Tibial artery (tissue), 4 donors: ENCODE measurements around the gene GALNT13.

Experiments used
- DNase-seq, 2 donors: peaks; one replicate each; pipeline ENCODE4 v3.0.0-alpha.2; 2019
- H3K27ac ChIP-seq, 2 donors: fragments of 200-600 bp; sonication (generic) in 1 of 2; 1 replicate in 1 of 2; 2 replicates in 1 of 2; pipeline ENCODE4 v1.5.1; 2018 to 2019; ENCODE audit warnings: mild to moderate bottlenecking in 1 of 2
- H3K27me3 ChIP-seq, 2 donors: fragments of 200-600 bp; sonication (generic) in 1 of 2; one replicate each; pipeline versions ENCODE4 v1.5.1 to v1.6.0; 2016 to 2019
- H3K36me3 ChIP-seq, 3 donors: fragments of 200-600 bp; sonication (generic) in 2 of 3; one replicate each; pipeline ENCODE4 v1.5.1; 2016 to 2019; ENCODE audit warnings: mild to moderate bottlenecking in 2 of 3
- H3K4me1 ChIP-seq, 4 donors: fragments of 200-600 bp; sonication (generic) in 2 of 4; 1 replicate in 3 of 4; 2 replicates in 1 of 4; pipeline ENCODE4 v1.5.1; 2016 to 2019
- H3K4me3 ChIP-seq, 2 donors: fragments of 200-600 bp; sonication (generic) in 1 of 2; 1 replicate in 1 of 2; 2 replicates in 1 of 2; pipeline ENCODE4 v1.5.1; 2018 to 2019; ENCODE audit warnings: mild to moderate bottlenecking in 2 of 2
- H3K9me3 ChIP-seq, 3 donors: fragments of 200-600 bp; sonication (generic) in 1 of 3; one replicate each; pipeline ENCODE4 v1.5.1; 2016 to 2019
- CTCF ChIP-seq, 2 experiments: fragments of 200-600 bp in 1 of 2; fragments of 450-650 bp in 1 of 2; IDR thresholded peaks; one replicate each; pipeline ENCODE4 v1.5.1; 2017 to 2019; ENCODE audit warnings: antibody characterized with exemption in 2 of 2, mild to moderate bottlenecking in 1 of 2, moderate library complexity in 1 of 2
- intact Hi-C: fragments of 100-400 bp; cut with DNase I; formaldehyde crosslinking; loops from one replicate; pipeline ENCODE4 v1.15.0; 2023; ENCODE audit warnings: low total_unique reads

GALNT13 gene

GRCh38 chr2:154259030-154259429 lies 387.3 kb downstream of the GALNT13 start:
- no peaks in the 10 kb centered on the region for H3K4me1 ChIP-seq
- no peak overlapping the region for H3K4me3 ChIP-seq
- no peaks in the 10 kb centered on the region for H3K9me3 ChIP-seq
- TF ChIP-seq CTCF (IDR thresholded peaks at IDR 0.05), result no peak
- H3K36me3 ChIP-seq, result no peaks in the 10 kb centered on the region
- no peaks in the 10 kb centered on the region for H3K27me3 ChIP-seq
- H3K27ac ChIP-seq, result no peak overlapping the region
- intact Hi-C loops, result no loop called here
- no peak for DNase-seq

GRCh38 chr2:154261473-154262027 lies 389.8 kb downstream of the GALNT13 start:
- intact Hi-C loops, result no loop called here
- H3K36me3 ChIP-seq, result no peaks in the 10 kb centered on the region

GRCh38 chr2:154263206-154263605 lies 391.5 kb downstream of the GALNT13 start:
- H3K36me3 ChIP-seq, result no peaks in the 10 kb centered on the region
- intact Hi-C loops, result no loop called here
- no peak for TF ChIP-seq CTCF (IDR thresholded peaks at IDR 0.05)
- no peaks in the 10 kb centered on the region for H3K4me1 ChIP-seq
- no peak overlapping the region for H3K4me3 ChIP-seq
- H3K9me3 ChIP-seq, result no peaks in the 10 kb centered on the region
- no peak overlapping the region for H3K27ac ChIP-seq
- no peak for DNase-seq
- no peaks in the 10 kb centered on the region for H3K27me3 ChIP-seq

More at GRCh38 chr2:154261473-154262027, 389.8 kb downstream of the GALNT13 start:
- no peak for TF ChIP-seq CTCF (IDR thresholded peaks at IDR 0.05)
- H3K27me3 ChIP-seq, result no peaks in the 10 kb centered on the region
- no peak for DNase-seq
- no peak overlapping the region for H3K27ac ChIP-seq
- H3K4me1 ChIP-seq, result no peaks in the 10 kb centered on the region
- H3K4me3 ChIP-seq, result no peak overlapping the region
- no peaks in the 10 kb centered on the region for H3K9me3 ChIP-seq

GRCh38 chr2:154264024-154264423 lies 392.3 kb downstream of the GALNT13 start:
- no peak overlapping the region for H3K27ac ChIP-seq
- no peak for DNase-seq
- TF ChIP-seq CTCF (IDR thresholded peaks at IDR 0.05), result no peak
- intact Hi-C loops, result no loop called here
- no peaks in the 10 kb centered on the region for H3K4me1 ChIP-seq
- no peaks in the 10 kb centered on the region for H3K36me3 ChIP-seq
- H3K27me3 ChIP-seq, result no peaks in the 10 kb centered on the region
- no peaks in the 10 kb centered on the region for H3K9me3 ChIP-seq
- H3K4me3 ChIP-seq, result no peak overlapping the region

GRCh38 chr2:154267983-154268382 lies 396.3 kb downstream of the GALNT13 start:
- no peaks in the 10 kb centered on the region for H3K36me3 ChIP-seq
- H3K4me1 ChIP-seq, result no peaks in the 10 kb centered on the region
- H3K9me3 ChIP-seq, result no peaks in the 10 kb centered on the region
- TF ChIP-seq CTCF (IDR thresholded peaks at IDR 0.05), result no peak
- intact Hi-C loops, result no loop called here
- H3K4me3 ChIP-seq, result no peak overlapping the region
- H3K27ac ChIP-seq, result no peak overlapping the region
- H3K27me3 ChIP-seq, result no peaks in the 10 kb centered on the region
- no peak for DNase-seq

- no peak overlapping the region for H3K4me3 ChIP-seq
- no peaks in the 10 kb centered on the region for H3K9me3 ChIP-seq
- intact Hi-C loops, result no loop called here
- no peaks in the 10 kb centered on the region for H3K36me3 ChIP-seq
- no peak for TF ChIP-seq CTCF (IDR thresholded peaks at IDR 0.05)
- no peaks in the 10 kb centered on the region for H3K4me1 ChIP-seq
- no peak overlapping the region for H3K27ac ChIP-seq
- no peak for DNase-seq
- H3K27me3 ChIP-seq, result no peaks in the 10 kb centered on the region
These were observed 408.8 kb downstream of the GALNT13 start for GRCh38 chr2:154280543-154280942.
